Left lung (tissue), 10 donors: ENCODE measurements around the gene EIF2S2. TPM values are rescaled to one million over a fixed set of nuclear protein-coding genes. Genes with fewer than 3 reads are reported as not detected.

Source experiments
- ATAC-seq: fragments of 200-7000 bp; cut with Tn5 transposase; one replicate; pipeline ENCODE4 v1.9.1; 2020; ENCODE audit warnings: moderate library complexity
- DNase-seq, 4 donors: peaks; one replicate each; pipeline ENCODE4 v3.0.0-alpha.2; 2013 to 2020
- H3K27ac ChIP-seq, 2 donors: fragments of 200-600 bp; sonication (generic) in 1 of 2; one replicate each; pipeline versions ENCODE4 v1.5.0 to v1.8.0; 2020 to 2021
- H3K27me3 ChIP-seq, 2 donors: fragments of 200-600 bp; sonication (generic) in 1 of 2; one replicate each; pipeline versions ENCODE4 v1.5.0 to v1.8.0; 2020 to 2021
- H3K36me3 ChIP-seq, 2 donors: fragments of 200-600 bp; sonication (generic) in 1 of 2; one replicate each; pipeline versions ENCODE4 v1.5.0 to v1.8.0; 2020 to 2021
- H3K4me1 ChIP-seq, 2 donors: fragments of 200-600 bp; one replicate each; pipeline ENCODE4 v1.8.0; 2021
- H3K4me3 ChIP-seq, 2 donors: fragments of 200-600 bp; sonication (generic) in 1 of 2; one replicate each; pipeline versions ENCODE4 v1.5.0 to v1.8.0; 2020 to 2021; ENCODE audit warnings: mild to moderate bottlenecking in 1 of 2
- H3K9me3 ChIP-seq, 2 donors: fragments of 200-600 bp; sonication (generic) in 1 of 2; one replicate each; pipeline versions ENCODE4 v1.5.0 to v1.8.0; 2020 to 2021
- intact Hi-C, 2 donors: fragments of 100-400 bp; cut with DNase I; formaldehyde crosslinking; loops; one replicate each; pipeline versions ENCODE4 v1.11.2 to v1.14.2; 2022
- polyA plus RNA-seq, 6 donors: library from polyadenylated mRNA; unstranded; fragments of 120-200 nt; gene quantifications; one replicate each; pipeline ENCODE4 v1.2.1, GENCODE V29; 2013; ENCODE audit not compliant: insufficient read length in 6 of 6
- total RNA-seq, 2 donors: library from RNA; stranded (reverse); fragmentation: NEBNext Ultra II Directional; extraction: Animal tissue kit (Norgen Biotek cat#: 25700); gene quantifications; one replicate each; pipeline ENCODE4 v1.2.1, GENCODE V29; 2021
- TF ChIP-seq, protein P1 (sequence below), 2 donors: fragments of 200-600 bp; sonication (generic) in 1 of 2; IDR thresholded peaks; one replicate each; pipeline versions ENCODE4 v1.5.0 to v1.8.0; 2021; ENCODE audit warnings: antibody characterized with exemption in 2 of 2
- donor health status: DM: no; HTN: yes; CAD: no.
- donor health status: DM: no; HTN: no; CAD: no.

The EIF2S2 gene
- total and polyA plus RNA-seq, 8 donors = 41.7 to 61.6 (median 45.9) TPM

DNA sequence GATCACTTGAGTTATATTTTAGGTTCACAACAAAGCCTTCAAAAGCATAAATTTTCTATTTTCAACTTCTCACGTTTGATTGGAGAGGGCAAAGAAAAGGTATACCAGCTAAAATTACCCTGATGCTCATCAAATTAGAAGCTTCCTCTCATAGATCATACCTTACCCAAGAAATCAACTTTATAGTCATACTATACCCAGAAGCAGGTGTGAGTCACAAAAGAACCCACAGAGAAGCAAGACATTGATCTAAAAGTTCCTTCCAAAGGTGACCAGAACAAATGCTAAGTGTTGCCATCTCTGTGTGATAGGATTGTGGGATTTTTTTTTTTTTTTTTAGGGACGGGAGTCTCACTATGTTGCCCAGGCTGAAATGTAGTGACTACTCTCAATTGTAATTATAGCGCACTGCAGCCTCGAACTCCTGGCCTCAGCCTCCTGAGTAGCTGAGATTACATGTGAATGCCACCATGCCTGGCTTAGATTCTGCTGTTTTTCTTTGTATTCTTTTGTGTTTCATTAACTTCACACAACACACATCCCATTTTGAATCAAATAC, 3.3 kb downstream of the EIF2S2 start:
- ATAC-seq (no peak), DNase-seq (no peak)
- Histone ChIP-seq H3K27ac (no peak overlapping the region), H3K27me3 (no peaks in the 10 kb centered on the region), H3K36me3 (peaks cover 0 to 44% of the 10 kb centered on the region in 2 donors), H3K9me3 (no peaks in the 10 kb centered on the region), H3K4me3 (no peak overlapping the region), H3K4me1 (peaks cover 17 to 70% of the 10 kb centered on the region in 2 donors)
- intact Hi-C loops = no loop called here
- TF ChIP-seq, protein P1, sequence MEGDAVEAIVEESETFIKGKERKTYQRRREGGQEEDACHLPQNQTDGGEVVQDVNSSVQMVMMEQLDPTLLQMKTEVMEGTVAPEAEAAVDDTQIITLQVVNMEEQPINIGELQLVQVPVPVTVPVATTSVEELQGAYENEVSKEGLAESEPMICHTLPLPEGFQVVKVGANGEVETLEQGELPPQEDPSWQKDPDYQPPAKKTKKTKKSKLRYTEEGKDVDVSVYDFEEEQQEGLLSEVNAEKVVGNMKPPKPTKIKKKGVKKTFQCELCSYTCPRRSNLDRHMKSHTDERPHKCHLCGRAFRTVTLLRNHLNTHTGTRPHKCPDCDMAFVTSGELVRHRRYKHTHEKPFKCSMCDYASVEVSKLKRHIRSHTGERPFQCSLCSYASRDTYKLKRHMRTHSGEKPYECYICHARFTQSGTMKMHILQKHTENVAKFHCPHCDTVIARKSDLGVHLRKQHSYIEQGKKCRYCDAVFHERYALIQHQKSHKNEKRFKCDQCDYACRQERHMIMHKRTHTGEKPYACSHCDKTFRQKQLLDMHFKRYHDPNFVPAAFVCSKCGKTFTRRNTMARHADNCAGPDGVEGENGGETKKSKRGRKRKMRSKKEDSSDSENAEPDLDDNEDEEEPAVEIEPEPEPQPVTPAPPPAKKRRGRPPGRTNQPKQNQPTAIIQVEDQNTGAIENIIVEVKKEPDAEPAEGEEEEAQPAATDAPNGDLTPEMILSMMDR (IDR thresholded peaks at IDR 0.05) = no peak

DNA sequence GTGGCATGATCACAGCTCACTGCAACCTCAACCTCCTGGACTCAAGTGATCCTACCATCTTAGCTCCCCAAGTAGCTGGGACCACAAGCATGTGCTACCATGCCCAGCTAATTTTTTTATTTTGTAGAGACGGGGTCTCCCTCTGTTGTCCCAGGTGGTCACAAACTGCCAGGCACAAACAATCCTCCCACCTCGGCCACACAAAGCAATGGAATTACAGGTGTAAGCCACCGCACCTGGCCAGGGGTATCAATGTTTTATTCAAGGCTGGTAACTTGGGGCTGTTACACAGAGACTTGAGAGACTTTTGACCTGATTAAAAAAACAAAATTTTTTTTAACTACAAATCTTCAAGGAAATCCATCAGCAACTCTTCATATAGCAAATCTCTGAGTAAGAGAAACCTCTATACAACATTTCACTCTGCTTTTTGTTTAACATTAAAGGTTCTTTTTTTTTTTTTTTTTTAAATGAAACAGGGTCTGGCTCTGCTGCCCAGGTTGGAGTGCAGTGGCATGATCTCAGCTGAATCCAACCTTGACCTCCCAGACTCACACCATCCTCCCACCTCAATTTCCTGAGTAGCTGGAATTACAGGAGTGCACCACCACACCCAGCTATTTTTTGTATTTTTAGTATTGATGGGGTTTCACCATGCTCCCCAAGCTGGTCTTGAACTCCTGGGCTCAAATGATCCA, 5.9 kb downstream of the EIF2S2 start:
- Histone ChIP-seq H3K27ac (no peak overlapping the region), H3K27me3 (no peaks in the 10 kb centered on the region), H3K4me1 (peaks cover 17 to 64% of the 10 kb centered on the region in 2 donors), H3K9me3 (no peaks in the 10 kb centered on the region), H3K4me3 (no peak overlapping the region), H3K36me3 (peaks cover 0 to 70% of the 10 kb centered on the region in 2 donors)
- ATAC-seq (no peak), DNase-seq (no peak)
- intact Hi-C loops = no loop called here
- TF ChIP-seq, protein P1 (IDR thresholded peaks at IDR 0.05) = no peak

DNA sequence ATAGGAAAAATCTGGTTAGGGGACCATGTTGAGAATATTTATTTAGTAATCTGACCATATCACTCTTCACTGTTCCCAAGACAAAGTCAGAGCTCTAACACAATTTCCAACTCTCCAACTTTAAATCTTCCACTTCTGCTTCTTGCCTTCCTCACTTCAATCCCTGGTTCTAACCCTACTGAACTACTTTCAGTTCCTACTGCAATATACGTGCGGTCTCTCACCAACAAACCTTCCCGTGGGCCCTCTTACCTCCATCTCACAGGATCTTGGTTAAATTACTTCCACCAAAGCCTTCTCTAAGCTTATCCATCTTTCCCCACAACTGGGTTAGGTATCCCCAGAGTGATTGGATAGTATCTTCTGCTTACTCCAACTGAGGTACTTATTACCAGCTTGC, 8.0 kb downstream of the EIF2S2 start:
- H3K4me3 ChIP-seq = no peak overlapping the region
- TF ChIP-seq, protein P1 (IDR thresholded peaks at IDR 0.05) = no peak
- H3K36me3 ChIP-seq = peaks cover 0 to 83% of the 10 kb centered on the region in 2 donors
- no peaks in the 10 kb centered on the region for H3K27me3 ChIP-seq
- peaks cover 2 to 49% of the 10 kb centered on the region in 2 donors for H3K4me1 ChIP-seq
- H3K9me3 ChIP-seq = no peaks in the 10 kb centered on the region
- intact Hi-C loops = no loop called here
- no peak overlapping the region for H3K27ac ChIP-seq
- ATAC-seq (no peak), DNase-seq (no peak)

DNA sequence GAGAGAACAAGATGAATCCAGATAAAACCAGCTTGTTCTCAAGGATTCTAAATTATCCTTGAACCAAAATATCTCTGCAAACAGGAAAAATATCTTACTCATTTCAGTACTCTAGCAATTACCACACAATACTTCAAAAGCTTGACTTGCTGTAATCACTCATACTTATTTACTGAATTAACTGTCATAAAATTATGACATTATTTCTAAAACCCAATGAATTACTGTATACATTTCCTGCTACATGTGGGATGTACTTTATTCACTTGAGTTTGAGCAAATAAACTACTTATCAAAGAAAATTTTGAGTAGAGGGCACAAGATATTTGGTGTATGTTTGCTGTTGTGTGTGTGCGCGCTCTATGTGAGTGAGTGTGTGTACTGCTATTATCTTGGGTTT, 9.7 kb downstream of the EIF2S2 start:
- ATAC-seq (no peak), DNase-seq (no peak)
- TF ChIP-seq, protein P1 (IDR thresholded peaks at IDR 0.05) = no peak
- no peak overlapping the region for H3K4me3 ChIP-seq
- intact Hi-C loops = no loop called here
- H3K4me1 ChIP-seq = peaks cover 0 to 32% of the 10 kb centered on the region in 2 donors
- H3K27me3 ChIP-seq = no peaks in the 10 kb centered on the region
- no peak overlapping the region for H3K27ac ChIP-seq
- H3K9me3 ChIP-seq = no peaks in the 10 kb centered on the region
- H3K36me3 ChIP-seq = peaks cover 3 to 96% of the 10 kb centered on the region in 2 donors

DNA sequence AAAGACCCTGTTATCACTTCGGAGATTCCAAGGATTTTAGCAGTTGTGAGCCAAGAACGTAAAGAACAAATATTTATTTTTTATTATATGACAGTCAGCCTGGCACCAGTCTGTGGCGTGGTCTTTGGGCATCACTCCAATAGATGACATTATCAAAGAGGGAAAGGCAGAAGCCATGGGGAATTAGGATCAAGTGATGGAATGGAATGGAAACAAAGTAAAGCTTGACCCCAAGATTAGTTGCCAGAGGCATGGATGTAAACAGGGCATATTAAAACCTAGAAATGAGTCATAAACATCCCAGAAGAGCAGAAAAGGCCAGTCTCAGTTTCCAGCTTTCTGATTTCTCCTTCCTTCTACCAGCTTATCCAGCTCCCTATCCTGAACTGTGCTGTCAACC, 11.5 kb downstream of the EIF2S2 start:
- DNase-seq (no peak), ATAC-seq (no peak)
- TF ChIP-seq, protein P1 (IDR thresholded peaks at IDR 0.05) = no peak
- H3K27me3 ChIP-seq = no peaks in the 10 kb centered on the region
- H3K4me1 ChIP-seq = peaks cover 0 to 14% of the 10 kb centered on the region in 2 donors
- peaks cover 6 to 100% of the 10 kb centered on the region in 2 donors for H3K36me3 ChIP-seq
- intact Hi-C loops = no loop called here
- no peak overlapping the region for H3K4me3 ChIP-seq
- no peaks in the 10 kb centered on the region for H3K9me3 ChIP-seq
- no peak overlapping the region for H3K27ac ChIP-seq
